Heart right ventricle (tissue), 16 donors: ENCODE measurements around the gene PRKD1. TPM values are rescaled to one million over a fixed set of nuclear protein-coding genes. Genes with fewer than 3 reads are reported as not detected.
A peak's percentile ranks its signal among the peaks of the same experiment; 100 is the strongest.

Experiments used
- ATAC-seq, 8 donors: fragments of 200-7000 bp; cut with Tn5 transposase; one replicate each; pipeline ENCODE4 v1.9.1; 2020; ENCODE audit warnings: mild to moderate bottlenecking in 8 of 8, moderate library complexity in 8 of 8, moderate number of reproducible peaks in 1 of 8
- DNase-seq, 2 donors: peaks; one replicate each; pipeline ENCODE4 v3.0.0-alpha.2; 2020
- H3K27ac ChIP-seq, 10 donors: fragments of 200-600 bp; sonication (generic) in 2 of 10; one replicate each; pipeline versions ENCODE4 v1.5.0 to v1.8.0; 2020 to 2022; ENCODE audit warnings: mild to moderate bottlenecking in 3 of 10
- H3K27me3 ChIP-seq, 7 donors: fragments of 200-600 bp; one replicate each; pipeline ENCODE4 v1.8.0; 2021 to 2022; ENCODE audit warnings: mild to moderate bottlenecking in 2 of 7
- H3K36me3 ChIP-seq, 9 donors: fragments of 200-600 bp; sonication (generic) in 1 of 9; one replicate each; pipeline versions ENCODE4 v1.5.0 to v1.8.0; 2020 to 2022; ENCODE audit warnings: mild to moderate bottlenecking in 2 of 9
- H3K4me1 ChIP-seq, 9 donors: fragments of 200-600 bp; sonication (generic) in 1 of 9; one replicate each; pipeline versions ENCODE4 v1.5.0 to v1.8.0; 2020 to 2022; ENCODE audit warnings: mild to moderate bottlenecking in 4 of 9
- H3K4me3 ChIP-seq, 10 donors: fragments of 200-600 bp; sonication (generic) in 2 of 10; one replicate each; pipeline versions ENCODE4 v1.5.0 to v1.8.0; 2020 to 2022; ENCODE audit warnings: mild to moderate bottlenecking in 7 of 10, moderate library complexity in 2 of 10
- H3K9me3 ChIP-seq, 11 donors: fragments of 200-600 bp in 10 of 11; sonication (generic) in 2 of 11; one replicate each; pipeline versions ENCODE4 v1.5.0 to v1.8.0; 2013 to 2022; ENCODE audit warnings: mild to moderate bottlenecking in 2 of 11, control low read depth in 1 of 11, moderate library complexity in 1 of 11
- CTCF ChIP-seq, 9 donors: fragments of 200-600 bp; sonication (generic) in 2 of 9; IDR thresholded peaks; one replicate each; pipeline versions ENCODE4 v1.5.0 to v1.8.0; 2021 to 2022; ENCODE audit warnings: antibody characterized with exemption in 9 of 9, mild to moderate bottlenecking in 5 of 9, moderate library complexity in 1 of 9
- WGBS, 2 donors: extraction: QIAGEN DNeasy Blood & Tissue Kit; methylation state at CpG; one replicate each; pipeline ENCODE4 v1.1.7; 2013; ENCODE audit warnings: inconsistent platforms in 1 of 2; 5-methylcytosine and 5-hydroxymethylcytosine counted together
- intact Hi-C, 10 donors: fragments of 100-400 bp; cut with DNase I; formaldehyde crosslinking; loops; one replicate each; pipeline versions ENCODE4 v1.11.1 to v1.14.2; 2022
- polyA plus RNA-seq, 2 donors: library from polyadenylated mRNA; stranded (reverse); fragments of 200-250 nt; gene quantifications; one replicate each; pipeline ENCODE4 v1.2.3, GENCODE V29; 2013
- total RNA-seq, 10 donors: library from RNA; stranded (reverse); fragmentation: NEBNext Ultra II Directional in 3 of 10; extraction: Animal tissue kit (Norgen Biotek cat#: 25700) in 3 of 10; gene quantifications; one replicate each; pipeline versions ENCODE4 v1.2.1 to v1.2.4, GENCODE V29; 2021 to 2023
- donor health status: Arrhythmogenic right ventricular cardiomyopathy.
- donor health status: ischemic (EF 13 %, LVEDD 7.1; RV severe dilation, severe dysfunction).
- donor health status: healthy with polysubstance abuse.
- donor health status: DM: no; HTN: yes; CAD: no.
- donor health status: DM: no; HTN: no; CAD: no.
- donor health status: ischemic (EF 25% LVEDD 6.9; RV normal size, moderate dysfunction).
- donor health status: ischemic (EF 25% LVEDD 5.7; RV mildly dilated, moderate dysfunction).
- donor health status: healthy.
- donor health status: DM: yes; HTN: yes; CAD: no.
- donor health status: Ischemic cardiomyopathy.
- donor health status: ischemic (EF 35%, LVEDD 5.7; RV mildly dilated, moderate dysfunction).
- donor health status: nonischemic (EF 11% LVEDD 7.7; RV severe dilation, severe dysfunction).
- donor health status: DM: yes; HTN: yes; CAD: no.
- donor health status: PGD.
- donor health status: ischemic (EF 29% LVEDD 5.4; RV normal size, mild dysfunction).
- donor health status: nonischemic (EF 23%, LVEDD 6.1; RV moderate dilation, normal function).

The PRKD1 gene
- total and polyA plus RNA-seq, 12 donors = 1.7 to 4.3 (median 2.5) TPM

GRCh38 chr14:29815016-29815674 is 112.5 kb downstream of the PRKD1 start:
- no peak overlapping the region for H3K4me3 ChIP-seq
- no peak for ATAC-seq

GRCh38 chr14:29814156-29815015 is 113.3 kb downstream of the PRKD1 start:
- peak; percentile 46 to 85 (median 70) for ATAC-seq
- 43 to 54% methylated on average over 6 of the region's 6 CpGs for WGBS, 2 donors

More at GRCh38 chr14:29815016-29815674, 112.5 kb downstream of the PRKD1 start:
- no peak for DNase-seq
- Histone ChIP-seq H3K27me3 (no peaks in the 10 kb centered on the region), H3K36me3 (no peaks in the 10 kb centered on the region), H3K4me1 (peaks cover 0 to 26% (median 12%) of the 10 kb centered on the region in 9 donors), H3K9me3 (peaks cover 0 to 7% (median 0%) of the 10 kb centered on the region in 11 donors), H3K27ac (no peak overlapping the region)
- no peak for TF ChIP-seq CTCF (IDR thresholded peaks at IDR 0.05)
- WGBS, 2 donors = 80 to 83% methylated on average over 4 of the region's 4 CpGs
- intact Hi-C loops = no loop called here

GRCh38 chr14:29810682-29811081 is 117.0 kb downstream of the PRKD1 start:
- Histone ChIP-seq H3K9me3 (peaks cover 0 to 7% (median 0%) of the 10 kb centered on the region in 11 donors), H3K27ac (no peak overlapping the region), H3K36me3 (no peaks in the 10 kb centered on the region), H3K27me3 (no peaks in the 10 kb centered on the region), H3K4me3 (no peak overlapping the region), H3K4me1 (peaks cover 0 to 37% (median 21%) of the 10 kb centered on the region in 9 donors)
- DNase-seq (peak in 1 of 2 donors; percentile 14), ATAC-seq (peak in 1 of 8 donors; percentile 46)
- no peak for TF ChIP-seq CTCF (IDR thresholded peaks at IDR 0.05)
- intact Hi-C loops = loop anchor here in 1 of 10 donors (5.0 kb wide), 1 partner anchor 117 kb away; the partner anchor contains the start of gene PRKD1

More at GRCh38 chr14:29814156-29815015, 113.3 kb downstream of the PRKD1 start:
- H3K9me3 ChIP-seq = peaks cover 0 to 7% (median 0%) of the 10 kb centered on the region in 11 donors
- no peak overlapping the region for H3K4me3 ChIP-seq
- H3K27me3 ChIP-seq = no peaks in the 10 kb centered on the region
- peaks cover 0 to 34% (median 18%) of the 10 kb centered on the region in 9 donors for H3K4me1 ChIP-seq
- peak; percentile 69 to 71 for DNase-seq
- TF ChIP-seq CTCF (IDR thresholded peaks at IDR 0.05) = no peak
- H3K36me3 ChIP-seq = no peaks in the 10 kb centered on the region
- H3K27ac ChIP-seq = no peak overlapping the region
- intact Hi-C loops = loop anchor here in 1 of 10 donors (5.0 kb wide), 1 partner anchor 113 kb away; the partner anchor contains the start of gene PRKD1

- Histone ChIP-seq H3K4me1 (peaks cover 0 to 43% (median 26%) of the 10 kb centered on the region in 9 donors), H3K4me3 (no peak overlapping the region), H3K27me3 (no peaks in the 10 kb centered on the region), H3K9me3 (peaks cover 0 to 7% (median 0%) of the 10 kb centered on the region in 11 donors), H3K36me3 (no peaks in the 10 kb centered on the region), H3K27ac (no peak overlapping the region)
- intact Hi-C loops = loop anchor here in 1 of 10 donors (5.0 kb wide), 1 partner anchor 117 kb away; the partner anchor contains the start of gene PRKD1
- TF ChIP-seq CTCF (IDR thresholded peaks at IDR 0.05) = no peak
- 83 to 87% methylated on average over 3 of the region's 3 CpGs for WGBS, 2 donors
- DNase-seq = no peak
- no peak for ATAC-seq
These were observed 117.6 kb downstream of the PRKD1 start for GRCh38 chr14:29810064-29810463.
